Measurements from ENCODE around the gene MMP20. TPM values are rescaled to one million over a fixed set of nuclear protein-coding genes. Genes with fewer than 3 reads are reported as not detected.

Gene MMP20
- total RNA-seq, 1 experiment from 2014 or later, result not detected

- H3K4me1 Mint-ChIP-seq, result peaks cover 7 to 9% of the 10 kb centered on the region in 2 experiments
- H3K79me1 ChIP-seq (ENCODE audit: insufficient read depth, low read depth, low read length, poor library complexity, severe bottlenecking), result no peaks in the 10 kb centered on the region
- no CpG with 5 or more reads among the region's 8 CpGs for WGBS (ENCODE audit: extremely low coverage, insufficient read length, low lambda C conversion rate)
- no peak overlapping the region for H2BK15ac ChIP-seq (ENCODE audit: low read depth, low read length)
- no peak overlapping the region for H4K5ac ChIP-seq (ENCODE audit: insufficient read length, low read depth, low read length)
- H3K9ac ChIP-seq (ENCODE audit: extremely low read depth, insufficient read length, low read length), result no peak overlapping the region
- H3K79me2 ChIP-seq (ENCODE audit: insufficient read depth, low read length), result no peaks in the 10 kb centered on the region
- H3K23ac ChIP-seq (ENCODE audit: insufficient read length, low read depth, low read length), result no peak overlapping the region
- H3K36me3 Mint-ChIP-seq (ENCODE audit: insufficient read depth in 1 of 3, low read depth in 3 of 3), result no peaks in the 10 kb centered on the region
- H3K27me3 Mint-ChIP-seq (ENCODE audit: low read depth), result no peaks in the 10 kb centered on the region
- no peaks in the 10 kb centered on the region for H3K27me3 ChIP-seq (ENCODE audit: insufficient read depth, low read length)
- H3T11ph ChIP-seq (ENCODE audit: low read length), result no peak overlapping the region
- H3K14ac ChIP-seq (ENCODE audit: insufficient read depth, low read length), result no peak overlapping the region
- no peak overlapping the region for H3K27ac ChIP-seq (ENCODE audit: insufficient read length, low read depth, low read length)
- H2AFZ ChIP-seq (ENCODE audit: low read length), result no peak overlapping the region
- no peak overlapping the region for H4K91ac ChIP-seq (ENCODE audit: insufficient read length, low read depth, low read length)
- H3K4me3 Mint-ChIP-seq, result no peak overlapping the region
- no peak overlapping the region for H2BK120ac ChIP-seq (ENCODE audit: low read depth, low read length, poor library complexity, severe bottlenecking)
- H4K20me1 ChIP-seq (ENCODE audit: control insufficient read depth, insufficient read depth, insufficient read length), result no peaks in the 10 kb centered on the region
- peaks cover 2% of the 10 kb centered on the region; the same call in 1 of the 2 replicates for H3K4me1 ChIP-seq (ENCODE audit: insufficient read depth, low read length)
- H3K4ac ChIP-seq (ENCODE audit: low read depth, low read length), result no peak overlapping the region
- H2BK5ac ChIP-seq (ENCODE audit: insufficient read length, low read length), result no peak overlapping the region
- H3K56ac ChIP-seq (ENCODE audit: insufficient read length, low read depth, low read length), result no peak overlapping the region
- H3K9me3 ChIP-seq (ENCODE audit: control insufficient read depth, low read depth, low read length), result no peaks in the 10 kb centered on the region
- H2BK20ac ChIP-seq (ENCODE audit: low read depth, low read length, poor library complexity, severe bottlenecking), result no peak overlapping the region
- no peak overlapping the region for H3K18ac ChIP-seq (ENCODE audit: insufficient read length, low read depth, low read length)
- DNase-seq, result no peak
- H4K8ac ChIP-seq (replicated peaks; ENCODE audit: insufficient read length, low read depth, low read length), result no peak overlapping the region
- no peak overlapping the region for H3K4me2 ChIP-seq (ENCODE audit: insufficient read depth, insufficient read length, low read length)
- no peak overlapping the region for H2BK12ac ChIP-seq (ENCODE audit: insufficient read length, low read depth, low read length)
- no peak for TF ChIP-seq CTCF (conservative IDR thresholded peaks at IDR 0.05)
- H3K23me2 ChIP-seq (ENCODE audit: insufficient read length, low read depth, low read length, poor library complexity, severe bottlenecking), result no peaks in the 10 kb centered on the region
- no peak overlapping the region; a peak in 1 of 7 replicates for H3K27ac Mint-ChIP-seq
- no peaks in the 10 kb centered on the region for H3K9me3 Mint-ChIP-seq
- H2AK5ac ChIP-seq (ENCODE audit: insufficient read length, low read length), result no peak overlapping the region
These were observed 72.5 kb downstream of the MMP20 start for GRCh38 chr11:102552447-102553194.

Measured in H9 (cell line).